Left ventricle myocardium inferior (tissue), 1 donor: ENCODE data around the gene BAZ1B. TPM values are rescaled to one million over a fixed set of nuclear protein-coding genes. Genes with fewer than 3 reads are reported as not detected.
"Not testable (repeated sequence)": the region's sequence is repeated elsewhere in the genome, so short reads cannot be mapped to it uniquely, and the experiment has no call there.

Experiments
- DNase-seq: peaks from one replicate; pipeline ENCODE4 v3.0.0-alpha.2; 2020
- H3K27ac ChIP-seq: fragments of 200-600 bp; replicated peaks from 2 replicates; pipeline ENCODE4 v1.8.0; 2021
- H3K27me3 ChIP-seq: fragments of 200-600 bp; 2 replicates; pipeline ENCODE4 v1.8.0; 2021; ENCODE audit warnings: low read depth
- H3K36me3 ChIP-seq: fragments of 200-600 bp; 2 replicates; pipeline ENCODE4 v1.8.0; 2021
- H3K4me1 ChIP-seq: fragments of 200-600 bp; 2 replicates; pipeline ENCODE4 v1.8.0; 2021
- H3K4me3 ChIP-seq: fragments of 200-600 bp; 2 replicates; pipeline ENCODE4 v1.8.0; 2021; ENCODE audit warnings: mild to moderate bottlenecking, moderate library complexity
- H3K9me3 ChIP-seq: fragments of 200-600 bp; replicated peaks from 2 replicates; pipeline ENCODE4 v1.8.0; 2021
- intact Hi-C: fragments of 100-400 bp; cut with micrococcal nuclease; formaldehyde crosslinking; loops from one replicate; pipeline ENCODE4 v1.11.0; 2022
- total RNA-seq: library from RNA; stranded (reverse); fragmentation: NEBNext Ultra II Directional; extraction: Animal tissue kit (Norgen Biotek cat#: 25700); gene quantifications from one replicate; pipeline ENCODE4 v1.2.1, GENCODE V29; 2021
- TF ChIP-seq, protein P1 (sequence below): fragments of 200-600 bp; IDR thresholded peaks from 2 replicates; pipeline ENCODE4 v1.8.0; 2021; ENCODE audit warnings: antibody characterized with exemption, mild to moderate bottlenecking, borderline replicate concordance
- donor health status: DM: no; HTN: yes; CAD: no; lungs with severe emphysema.

The BAZ1B gene
- total RNA-seq, 1 donor from 2014 or later: 38.9 TPM

DNA sequence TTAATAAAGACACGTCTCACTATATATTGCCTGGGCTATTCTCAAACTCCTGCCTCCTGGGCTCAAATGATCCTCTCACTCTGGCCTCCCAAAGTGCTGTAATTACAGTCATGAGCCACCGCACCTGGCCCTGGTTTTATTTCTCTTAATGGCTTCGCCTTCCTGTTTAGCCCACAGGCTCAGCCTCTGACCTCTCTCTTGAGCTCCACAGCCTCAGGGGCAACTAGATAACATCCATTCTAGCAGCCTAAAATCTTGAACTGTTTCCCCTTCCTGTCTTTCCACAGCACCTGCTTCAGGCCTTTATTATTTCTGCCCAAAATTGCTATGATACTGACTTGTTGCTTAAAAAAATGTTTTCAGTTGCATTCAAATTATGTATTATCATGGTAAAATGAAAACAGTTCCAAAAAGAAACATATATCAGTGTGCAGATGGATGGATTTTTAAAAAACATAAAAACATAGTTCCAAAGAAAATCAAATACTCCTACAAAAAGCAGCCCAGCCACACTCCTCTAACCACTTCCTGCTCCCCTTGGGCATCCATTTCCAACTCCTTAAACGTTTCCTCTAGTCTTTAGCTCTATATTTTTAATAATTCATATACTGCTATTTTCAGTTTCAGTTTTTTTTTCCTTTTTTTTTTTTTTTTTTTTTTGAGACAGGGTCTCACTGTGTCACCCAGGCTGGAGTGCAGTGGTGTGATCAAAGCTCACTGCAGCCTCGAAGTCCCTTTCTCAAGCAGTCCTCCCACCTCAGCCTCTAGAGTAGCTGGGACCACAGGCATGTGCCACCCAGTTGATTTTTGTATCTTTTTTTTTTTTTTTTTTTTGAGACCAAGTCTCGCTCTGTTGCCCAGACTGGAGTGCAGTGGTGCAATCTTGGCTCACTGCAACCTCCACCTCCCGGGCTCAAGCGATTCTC is 5.1 kb upstream of the BAZ1B start:
- intact Hi-C loops: no loop called here

DNA sequence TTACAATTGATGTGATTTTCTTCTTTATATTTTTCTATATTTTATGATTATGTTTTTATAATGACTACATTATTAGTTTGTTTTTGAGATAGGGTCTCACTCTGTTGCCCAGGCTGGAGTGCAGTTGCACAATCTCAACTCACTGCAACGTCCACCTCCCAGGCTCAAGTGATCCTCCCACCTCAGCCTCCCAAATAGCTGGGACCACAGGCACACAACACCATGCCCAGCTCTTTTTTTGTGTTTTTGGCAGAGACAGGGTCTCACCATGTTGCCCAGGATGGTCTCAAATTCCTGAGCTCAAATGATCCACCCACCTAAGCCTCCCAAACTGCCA is 4.0 kb upstream of the BAZ1B start:
- H3K4me3 ChIP-seq, intact Hi-C loops, H3K9me3 ChIP-seq, H3K36me3 ChIP-seq, DNase-seq, H3K27me3 ChIP-seq, H3K27ac ChIP-seq: not testable (repeated sequence)
- peaks cover 19% of the 10 kb centered on the region for H3K4me1 ChIP-seq

More for the DNA sequence above, 5.1 kb upstream of the BAZ1B start:
- TF ChIP-seq, protein P1, sequence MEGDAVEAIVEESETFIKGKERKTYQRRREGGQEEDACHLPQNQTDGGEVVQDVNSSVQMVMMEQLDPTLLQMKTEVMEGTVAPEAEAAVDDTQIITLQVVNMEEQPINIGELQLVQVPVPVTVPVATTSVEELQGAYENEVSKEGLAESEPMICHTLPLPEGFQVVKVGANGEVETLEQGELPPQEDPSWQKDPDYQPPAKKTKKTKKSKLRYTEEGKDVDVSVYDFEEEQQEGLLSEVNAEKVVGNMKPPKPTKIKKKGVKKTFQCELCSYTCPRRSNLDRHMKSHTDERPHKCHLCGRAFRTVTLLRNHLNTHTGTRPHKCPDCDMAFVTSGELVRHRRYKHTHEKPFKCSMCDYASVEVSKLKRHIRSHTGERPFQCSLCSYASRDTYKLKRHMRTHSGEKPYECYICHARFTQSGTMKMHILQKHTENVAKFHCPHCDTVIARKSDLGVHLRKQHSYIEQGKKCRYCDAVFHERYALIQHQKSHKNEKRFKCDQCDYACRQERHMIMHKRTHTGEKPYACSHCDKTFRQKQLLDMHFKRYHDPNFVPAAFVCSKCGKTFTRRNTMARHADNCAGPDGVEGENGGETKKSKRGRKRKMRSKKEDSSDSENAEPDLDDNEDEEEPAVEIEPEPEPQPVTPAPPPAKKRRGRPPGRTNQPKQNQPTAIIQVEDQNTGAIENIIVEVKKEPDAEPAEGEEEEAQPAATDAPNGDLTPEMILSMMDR: no peak
- no peaks in the 10 kb centered on the region for H3K9me3 ChIP-seq
- no peak overlapping the region for H3K27ac ChIP-seq
- H3K4me3 ChIP-seq: no peak overlapping the region
- peaks cover 9% of the 10 kb centered on the region for H3K4me1 ChIP-seq
- H3K36me3 ChIP-seq: no peaks in the 10 kb centered on the region
- no peaks in the 10 kb centered on the region for H3K27me3 ChIP-seq
- no peak for DNase-seq

DNA sequence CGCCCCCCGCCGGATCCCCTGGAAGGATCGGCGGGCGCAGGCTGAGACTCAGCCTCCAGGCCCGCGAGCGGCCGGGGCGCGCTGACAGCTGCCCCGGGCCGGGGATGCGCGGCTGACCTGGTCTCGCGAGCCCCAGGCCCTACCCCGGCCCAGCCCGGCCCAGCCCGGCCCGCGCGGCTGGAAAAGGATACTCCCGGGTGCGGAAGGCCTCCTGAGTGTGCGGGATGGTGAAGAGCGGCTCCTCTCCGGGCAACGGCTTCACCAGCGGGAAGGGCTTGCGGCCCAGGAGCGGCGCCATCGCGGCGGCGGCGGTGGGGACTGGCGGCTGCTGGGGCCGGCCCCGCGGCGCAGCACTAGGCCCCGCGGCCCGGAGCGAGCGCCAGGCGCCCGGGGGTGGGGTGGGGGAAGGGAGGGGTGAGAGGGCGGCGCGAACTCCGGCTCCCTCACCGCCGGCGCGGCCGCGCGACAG is 423 bp downstream of the BAZ1B start:
- H3K9me3 ChIP-seq: no peaks in the 10 kb centered on the region

DNA sequence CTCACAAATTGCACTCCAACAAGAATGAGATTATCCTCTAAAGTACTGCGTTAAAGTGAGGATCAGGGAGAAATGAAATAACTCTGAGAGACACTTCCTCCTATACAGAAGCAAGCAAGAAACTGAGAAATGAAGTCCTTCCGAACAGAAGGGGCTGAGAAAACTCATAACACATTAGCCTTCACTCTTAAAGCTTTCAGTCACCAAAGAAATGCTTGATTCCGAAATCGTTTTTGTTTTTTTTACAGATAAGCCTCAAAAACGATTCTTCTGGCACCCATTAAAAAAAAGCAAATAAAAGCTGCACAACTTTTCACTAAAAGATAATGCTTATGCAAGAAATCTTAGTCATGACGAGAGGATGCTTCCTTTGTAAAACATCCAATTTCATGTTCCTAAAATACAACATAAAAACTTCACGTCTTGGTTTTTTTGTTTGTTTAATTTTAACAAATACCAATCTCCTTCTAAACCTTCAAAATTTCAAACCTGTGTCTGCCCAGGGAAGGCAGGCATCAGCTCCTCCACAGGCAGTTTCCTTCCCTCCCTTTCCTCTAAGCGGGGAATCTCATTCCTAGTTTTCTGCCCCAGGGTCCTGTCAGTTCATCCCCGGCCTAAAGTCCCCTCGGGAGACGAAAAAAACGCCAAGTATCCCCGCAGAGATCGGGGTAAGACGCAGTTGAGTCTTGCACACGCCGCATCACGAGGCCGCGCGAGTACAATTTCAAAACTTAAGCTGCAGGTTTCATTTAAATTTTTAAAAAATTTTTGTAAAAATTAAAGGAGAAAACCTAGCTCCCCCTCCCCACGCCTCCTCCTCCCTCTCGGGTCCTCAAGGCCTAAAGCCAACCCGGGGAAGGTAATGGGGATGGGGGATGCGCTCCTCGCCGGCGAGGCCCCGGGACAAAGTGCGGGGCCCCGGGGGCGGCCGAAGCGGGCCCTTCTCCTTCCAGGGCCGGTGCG is 1.1 kb downstream of the BAZ1B start:
- no peak for DNase-seq
- H3K4me3 ChIP-seq: peak overlapping the region; percentile 93
- peak overlapping the region; percentile 96 for H3K27ac ChIP-seq
- peaks cover 10% of the 10 kb centered on the region for H3K36me3 ChIP-seq
- peaks cover 64% of the 10 kb centered on the region for H3K4me1 ChIP-seq
- intact Hi-C loops: no loop called here
- TF ChIP-seq, protein P1: no peak
- no peaks in the 10 kb centered on the region for H3K9me3 ChIP-seq
- H3K27me3 ChIP-seq: no peaks in the 10 kb centered on the region

More for the DNA sequence above, 423 bp downstream of the BAZ1B start:
- H3K36me3 ChIP-seq: peaks cover 2% of the 10 kb centered on the region
- DNase-seq: peak; percentile 74
- no peaks in the 10 kb centered on the region for H3K27me3 ChIP-seq
- intact Hi-C loops: no loop called here
- peak overlapping the region; percentile 96 for H3K27ac ChIP-seq
- H3K4me1 ChIP-seq: peaks cover 63% of the 10 kb centered on the region
- H3K4me3 ChIP-seq: peak overlapping the region; percentile 93
- TF ChIP-seq, protein P1: no peak

DNA sequence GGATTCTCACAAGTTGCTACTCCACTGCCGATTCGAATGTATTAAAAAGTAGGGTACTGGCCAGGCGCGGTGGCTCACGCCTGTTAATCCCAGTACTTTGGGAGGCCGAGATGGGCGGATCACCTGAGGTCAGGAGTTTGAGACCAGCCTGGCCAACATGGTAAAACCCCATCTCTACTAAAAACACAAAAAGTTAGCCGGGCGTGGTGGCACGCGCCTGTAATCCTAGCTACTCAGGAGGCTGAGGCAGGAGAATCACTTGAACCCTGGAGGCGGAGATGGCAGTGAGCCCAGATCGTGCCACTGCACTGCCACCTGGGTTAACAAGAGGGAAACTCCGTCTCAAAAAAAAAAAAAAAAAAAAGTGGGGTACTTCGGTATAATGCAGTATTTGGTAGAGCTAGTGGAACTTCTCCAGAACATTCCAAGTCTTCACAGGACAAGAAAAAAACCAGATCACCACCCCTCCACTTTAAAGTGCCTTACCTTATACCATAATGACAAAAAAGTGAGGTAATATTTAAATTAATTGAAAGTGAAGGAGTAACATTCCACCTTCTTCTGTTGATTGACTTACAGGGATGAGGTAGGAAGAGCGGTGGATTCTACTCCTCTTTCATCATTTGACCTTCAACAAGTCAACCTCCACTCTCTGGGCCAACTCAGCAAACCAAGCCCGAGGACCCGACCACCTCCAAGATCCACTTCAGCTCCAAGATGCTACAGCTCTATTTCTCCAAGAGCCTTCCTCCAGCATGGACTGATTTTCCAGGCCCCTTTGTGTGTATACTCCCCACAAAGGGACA is 2.0 kb downstream of the BAZ1B start:
- H3K4me1 ChIP-seq: peaks cover 66% of the 10 kb centered on the region
- H3K27me3 ChIP-seq: no peaks in the 10 kb centered on the region
- intact Hi-C loops: no loop called here
- DNase-seq: no peak
- peaks cover 17% of the 10 kb centered on the region for H3K36me3 ChIP-seq
- TF ChIP-seq, protein P1: no peak
- H3K27ac ChIP-seq: peak overlapping the region; percentile 96
- peak overlapping the region; percentile 93 for H3K4me3 ChIP-seq
- H3K9me3 ChIP-seq: no peaks in the 10 kb centered on the region
